SK-N-SH (cell line): ENCODE data around the gene IFT25.

Source experiments
- CHD2 ChIP-seq: fragments of 150-350 bp; IDR thresholded peaks from 2 replicates; pipeline ENCODE4 v1.6.1; 2018; ENCODE audit warnings: low read length; ENCODE audit not compliant: partially characterized antibody
- CTCF ChIP-seq: fragments of 200-600 bp; sonication (generic); IDR thresholded peaks from 2 replicates; pipeline ENCODE4 v1.6.1; 2017; ENCODE audit warnings: antibody characterized with exemption, mild to moderate bottlenecking, moderate library complexity
- EZH2phosphoT487 ChIP-seq: fragments of 200-600 bp; sonication (generic); IDR thresholded peaks from 2 replicates; pipeline ENCODE4 v1.6.1; 2017; ENCODE audit warnings: low read depth, mixed run types, mild to moderate bottlenecking, antibody characterized with exemption, moderate library complexity, borderline replicate concordance
- FOXJ3 ChIP-seq: sonication (generic); formaldehyde crosslinking; IDR thresholded peaks from 2 replicates; pipeline ENCODE4 v1.5.1; 2020; ENCODE audit warnings: mild to moderate bottlenecking, missing genetic modification reagents
- GABPA ChIP-seq: IDR thresholded peaks from 2 replicates; pipeline ENCODE4 v1.4.0; 2012; ENCODE audit warnings: low read depth, mild to moderate bottlenecking
- POLR2AphosphoS5 ChIP-seq: IDR thresholded peaks from 2 replicates; pipeline ENCODE4 v1.6.1; 2012; ENCODE audit warnings: low read depth, low read length
- RCOR1 ChIP-seq: fragments of 150-350 bp; IDR thresholded peaks from 2 replicates; pipeline ENCODE4 v1.6.1; 2017; ENCODE audit warnings: antibody characterized with exemption, low read length
- REST ChIP-seq: IDR thresholded peaks from 2 replicates; pipeline ENCODE4 v1.6.1; 2012; ENCODE audit warnings: mild to moderate bottlenecking, low read depth, low read length, moderate library complexity
- SMC3 ChIP-seq: IDR thresholded peaks from 2 replicates; pipeline ENCODE4 v1.6.1; 2012; ENCODE audit warnings: low read depth, low read length, improper control_type of control experiment
- TF ChIP-seq, protein P1 (sequence below): fragments of 150-350 bp; IDR thresholded peaks from 2 replicates; pipeline ENCODE4 v1.6.1; 2017; ENCODE audit warnings: antibody characterized with exemption, low read length, low read depth, borderline replicate concordance

GRCh38 chr1:53942127-53942957, 3.2 kb downstream of the IFT25 start:
- no peak for TF ChIP-seq CTCF
- TF ChIP-seq REST: no peak
- no peak for TF ChIP-seq EZH2phosphoT487
- TF ChIP-seq SMC3: no peak
- TF ChIP-seq, protein P1, sequence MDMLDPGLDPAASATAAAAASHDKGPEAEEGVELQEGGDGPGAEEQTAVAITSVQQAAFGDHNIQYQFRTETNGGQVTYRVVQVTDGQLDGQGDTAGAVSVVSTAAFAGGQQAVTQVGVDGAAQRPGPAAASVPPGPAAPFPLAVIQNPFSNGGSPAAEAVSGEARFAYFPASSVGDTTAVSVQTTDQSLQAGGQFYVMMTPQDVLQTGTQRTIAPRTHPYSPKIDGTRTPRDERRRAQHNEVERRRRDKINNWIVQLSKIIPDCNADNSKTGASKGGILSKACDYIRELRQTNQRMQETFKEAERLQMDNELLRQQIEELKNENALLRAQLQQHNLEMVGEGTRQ: no peak
- TF ChIP-seq POLR2AphosphoS5: no peak
- no peak for TF ChIP-seq GABPA
- TF ChIP-seq RCOR1: no peak
- no peak for TF ChIP-seq FOXJ3 (CRISPR knock-in tag)
- no peak for TF ChIP-seq CHD2
